ENCODE measurements around the gene HAAO.

Gene HAAO

DNA sequence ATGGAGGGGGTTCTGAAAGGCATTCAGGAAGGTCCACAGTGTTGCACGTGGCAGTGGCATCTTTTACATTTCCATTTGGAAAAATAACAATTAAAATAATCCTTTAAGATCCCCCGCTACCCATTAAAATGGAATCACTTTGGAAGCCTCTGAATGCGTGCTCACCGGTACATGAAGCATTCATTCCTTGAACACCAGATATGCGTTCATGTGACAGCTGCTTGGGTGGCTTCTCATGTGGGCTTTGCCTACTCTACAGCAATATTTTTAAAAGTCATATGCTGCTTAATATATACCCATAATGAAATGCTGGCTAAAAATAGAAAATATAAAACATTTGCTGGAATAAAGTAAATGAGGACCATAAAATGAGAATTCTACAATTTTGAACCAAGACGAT is 14.4 kb upstream of the HAAO start:
- H4K20me1 ChIP-seq (ENCODE audit: insufficient read depth, low read length): no peaks in the 10 kb centered on the region
- H3K79me2 ChIP-seq (ENCODE audit: low read length): no peaks in the 10 kb centered on the region
- TF ChIP-seq EZH2 (optimal IDR thresholded peaks at IDR 0.05; ENCODE audit: low read depth, low read length) (no peak), EZH2phosphoT487 (IDR thresholded peaks at IDR 0.05; ENCODE audit: low read length) (no peak), CTCF (IDR thresholded peaks at IDR 0.05; ENCODE audit: low read length) (no peak)
- 0 out of 2 replicates have a peak, but pooled peaks cover 5% of the 10 kb centered on the region for H3K4me1 ChIP-seq (ENCODE audit: low read length)
- H3K9me2 ChIP-seq (replicated peaks; ENCODE audit: insufficient read depth, low read length): no peaks in the 10 kb centered on the region
- no peak overlapping the region for H3K27ac ChIP-seq (ENCODE audit: low read length)
- no peak overlapping the region for H3K4me3 ChIP-seq (ENCODE audit: low read length)
- H3K27me3 ChIP-seq (replicated peaks; ENCODE audit: insufficient read depth, low read length): no peaks in the 10 kb centered on the region
- no peak overlapping the region for H2AFZ ChIP-seq (ENCODE audit: low read length)
- H3K9me3 ChIP-seq (replicated peaks; ENCODE audit: insufficient read depth, low read length): no peaks in the 10 kb centered on the region
- no peak for DNase-seq
- H3K36me3 ChIP-seq (replicated peaks; ENCODE audit: insufficient read depth, low read length): no peaks in the 10 kb centered on the region
- H3F3A ChIP-seq (ENCODE audit: insufficient read depth, low read length): peaks cover 12% of the 10 kb centered on the region
- no peak overlapping the region for H3K9ac ChIP-seq (ENCODE audit: low read length)
- H3K4me2 ChIP-seq (ENCODE audit: low read depth, low read length): no peak overlapping the region

- no peaks in the 10 kb centered on the region for H3K9me3 ChIP-seq (replicated peaks; ENCODE audit: insufficient read depth, low read length)
- DNase-seq: no peak
- H3K27me3 ChIP-seq (replicated peaks; ENCODE audit: insufficient read depth, low read length): no peaks in the 10 kb centered on the region
- no peaks in the 10 kb centered on the region for H3K9me2 ChIP-seq (replicated peaks; ENCODE audit: insufficient read depth, low read length)
- no peak overlapping the region for H3K27ac ChIP-seq (ENCODE audit: low read length)
- H3K79me2 ChIP-seq (ENCODE audit: low read length): no peaks in the 10 kb centered on the region
- TF ChIP-seq CTCF (IDR thresholded peaks at IDR 0.05; ENCODE audit: low read length): no peak
- TF ChIP-seq EZH2phosphoT487 (IDR thresholded peaks at IDR 0.05; ENCODE audit: low read length): no peak
- no peak for TF ChIP-seq EZH2 (optimal IDR thresholded peaks at IDR 0.05; ENCODE audit: low read depth, low read length)
- no peak overlapping the region for H3K4me2 ChIP-seq (ENCODE audit: low read depth, low read length)
- no peak overlapping the region for H2AFZ ChIP-seq (ENCODE audit: low read length)
- no peaks in the 10 kb centered on the region for H4K20me1 ChIP-seq (ENCODE audit: insufficient read depth, low read length)
- H3K4me3 ChIP-seq (ENCODE audit: low read length): no peak overlapping the region
- 0 out of 2 replicates have a peak, but pooled peaks cover 5% of the 10 kb centered on the region for H3K4me1 ChIP-seq (ENCODE audit: low read length)
- no peaks in the 10 kb centered on the region; the same call in 1 of the 2 replicates for H3F3A ChIP-seq (ENCODE audit: insufficient read depth, low read length)
- H3K9ac ChIP-seq (ENCODE audit: low read length): no peak overlapping the region
- no peaks in the 10 kb centered on the region for H3K36me3 ChIP-seq (replicated peaks; ENCODE audit: insufficient read depth, low read length)
These were observed 12.5 kb upstream of the HAAO start for GRCh38 chr2:42804891-42805290.

DNA sequence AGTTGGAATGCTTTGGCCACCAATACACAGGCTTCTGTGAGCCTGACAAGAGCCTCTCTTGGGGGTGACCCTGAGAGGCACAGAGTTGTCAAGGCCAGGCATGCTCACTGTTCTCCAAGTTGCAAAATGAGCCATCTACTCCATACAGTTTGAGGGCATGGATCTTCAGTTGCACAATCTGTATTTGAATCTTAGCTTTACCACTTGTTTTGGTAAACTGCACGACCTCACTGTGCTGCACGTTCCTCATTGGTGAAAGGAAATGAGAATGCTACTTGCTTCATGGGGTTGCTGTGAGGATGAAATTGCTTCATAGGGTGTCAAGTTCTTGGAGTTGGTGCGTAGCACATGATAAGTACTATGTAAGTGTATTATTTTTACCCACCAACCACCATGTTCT is 12.0 kb upstream of the HAAO start:
- Histone ChIP-seq H2AFZ (ENCODE audit: low read length) (no peak overlapping the region), H3K4me3 (ENCODE audit: low read length) (no peak overlapping the region), H3K4me2 (ENCODE audit: low read depth, low read length) (no peak overlapping the region), H3F3A (ENCODE audit: insufficient read depth, low read length) (no peaks in the 10 kb centered on the region; the same call in 1 of the 2 replicates), H3K27ac (ENCODE audit: low read length) (no peak overlapping the region), H3K4me1 (ENCODE audit: low read length) (0 out of 2 replicates have a peak, but pooled peaks cover 5% of the 10 kb centered on the region), H3K27me3 (replicated peaks; ENCODE audit: insufficient read depth, low read length) (no peaks in the 10 kb centered on the region), H3K9me2 (replicated peaks; ENCODE audit: insufficient read depth, low read length) (no peaks in the 10 kb centered on the region), H4K20me1 (ENCODE audit: insufficient read depth, low read length) (no peaks in the 10 kb centered on the region), H3K79me2 (ENCODE audit: low read length) (no peaks in the 10 kb centered on the region), H3K36me3 (replicated peaks; ENCODE audit: insufficient read depth, low read length) (no peaks in the 10 kb centered on the region), H3K9ac (ENCODE audit: low read length) (no peak overlapping the region), H3K9me3 (replicated peaks; ENCODE audit: insufficient read depth, low read length) (no peaks in the 10 kb centered on the region)
- DNase-seq: no peak
- TF ChIP-seq EZH2phosphoT487 (IDR thresholded peaks at IDR 0.05; ENCODE audit: low read length) (no peak), CTCF (IDR thresholded peaks at IDR 0.05; ENCODE audit: low read length) (no peak), EZH2 (optimal IDR thresholded peaks at IDR 0.05; ENCODE audit: low read depth, low read length) (no peak)

Data from MM.1S (cell line).